Keratinocyte (primary cell): Measurements from ENCODE around the gene TRMO. TPM values are rescaled to one million over a fixed set of nuclear protein-coding genes. Genes with fewer than 3 reads are reported as not detected.

Experiments used
- DNase-seq: peaks from one replicate; pipeline ENCODE4 v3.0.0-alpha.2; 2011; ENCODE audit warnings: low read depth, missing footprints, low spot score
- FAIRE-seq: peaks from 2 replicates; lab custom pipeline; 2011; peaks lifted over from hg19 to GRCh38; lab: Jason Lieb, UNC
- H2AFZ ChIP-seq: 2 replicates; pipeline ENCODE4 v1.6.0; 2012; ENCODE audit warnings: low read length, control low read depth, inconsistent platforms; ENCODE audit not compliant: control insufficient read depth
- H3K27ac ChIP-seq: 2 replicates; pipeline ENCODE4 v1.5.1; 2011; ENCODE audit warnings: low read length; ENCODE audit not compliant: control insufficient read depth, insufficient read depth
- H3K27me3 ChIP-seq: 3 replicates; pipeline ENCODE4 v1.6.0; 2011; ENCODE audit warnings: low read length; ENCODE audit not compliant: control insufficient read depth, insufficient read depth; ENCODE audit errors: extremely low read depth
- H3K36me3 ChIP-seq, 2 experiments: 2 replicates in 1 of 2; 3 replicates in 1 of 2; pipeline ENCODE4 v1.5.1; 2011; ENCODE audit warnings: low read length in 2 of 2, mild to moderate bottlenecking in 1 of 2; ENCODE audit not compliant: control insufficient read depth in 2 of 2, insufficient read depth in 2 of 2; ENCODE audit errors: extremely low read depth in 1 of 2
- H3K4me1 ChIP-seq: 3 replicates; pipeline ENCODE4 v1.5.1; 2011; ENCODE audit warnings: low read length; ENCODE audit not compliant: control insufficient read depth, insufficient read depth; ENCODE audit errors: extremely low read depth
- H3K4me2 ChIP-seq: 3 replicates; pipeline ENCODE4 v1.6.0; 2011; ENCODE audit warnings: low read depth, low read length; ENCODE audit not compliant: control insufficient read depth, insufficient read depth; ENCODE audit errors: extremely low read depth
- H3K4me3 ChIP-seq, 3 experiments: fragments of 200-600 bp in 1 of 3; sonication (generic) in 1 of 3; 2 replicates in 2 of 3; 3 replicates in 1 of 3; pipeline ENCODE4 v1.5.1; 2011 to 2016; ENCODE audit warnings: low read length in 3 of 3, mild to moderate bottlenecking in 3 of 3, control low read depth in 2 of 3, inconsistent platforms in 1 of 3, low read depth in 1 of 3, mixed read lengths in 1 of 3, mixed run types in 1 of 3, moderate library complexity in 1 of 3; ENCODE audit not compliant: control insufficient read depth in 2 of 3, insufficient read depth in 2 of 3; ENCODE audit errors: extremely low read depth in 1 of 3
- H3K79me2 ChIP-seq: 2 replicates; pipeline ENCODE4 v1.6.0; 2012; ENCODE audit warnings: low read length; ENCODE audit not compliant: control insufficient read depth, insufficient read depth
- H3K9ac ChIP-seq: 3 replicates; pipeline ENCODE4 v1.6.0; 2011; ENCODE audit warnings: low read length; ENCODE audit not compliant: control insufficient read depth, insufficient read depth; ENCODE audit errors: extremely low read depth
- H3K9me1 ChIP-seq: 3 replicates; pipeline ENCODE4 v1.6.0; 2011; ENCODE audit warnings: low read length; ENCODE audit not compliant: control insufficient read depth, insufficient read depth; ENCODE audit errors: extremely low read depth
- H3K9me3 ChIP-seq: 2 replicates; pipeline ENCODE4 v1.5.1; 2012; ENCODE audit warnings: low read depth, low read length; ENCODE audit not compliant: control insufficient read depth
- H4K20me1 ChIP-seq: 3 replicates; pipeline ENCODE4 v1.6.0; 2011; ENCODE audit warnings: low read length; ENCODE audit not compliant: control insufficient read depth, insufficient read depth; ENCODE audit errors: extremely low read depth
- EZH2 ChIP-seq: IDR thresholded peaks from one replicate; pipeline ENCODE4 v1.6.1; 2012; ENCODE audit warnings: inconsistent platforms, mild to moderate bottlenecking, low read length, moderate library complexity
- dilution Hi-C: fragments of 300-500 bp; cut with MboI; formaldehyde crosslinking; loops from one replicate; pipeline ENCODE4 v1.7.0; 2020; ENCODE audit warnings: low sequenced_read_pairs; ENCODE audit not compliant: extremely low pct_ligation_motif_present
- polyA plus RNA-seq, 5 experiments: library from polyadenylated mRNA; depleted of rRNA in 3 of 5; stranded (reverse) in 3 of 5; stranded (forward) in 1 of 5; unstranded in 1 of 5; fragments of >200 nt; gene quantifications; 1 replicate in 1 of 5; 2 replicates in 3 of 5; 3 replicates in 1 of 5; pipeline versions ENCODE4 v1.2.1 to v1.2.3, GENCODE V29; 2011 to 2012; ENCODE audit warnings: missing spikeins in 2 of 5, low read depth in 1 of 5, low replicate concordance in 1 of 5
- TF ChIP-seq, protein P1 (sequence below), 3 experiments: IDR thresholded peaks in 1 of 3; conservative IDR thresholded peaks in 1 of 3; optimal IDR thresholded peaks in 1 of 3; 2 replicates in 2 of 3; 3 replicates in 1 of 3; pipeline versions ENCODE3 to v1.5.1; 2011; ENCODE audit warnings: low read length in 3 of 3, mild to moderate bottlenecking in 3 of 3, moderate library complexity in 2 of 3, control low read depth in 1 of 3, inconsistent platforms in 1 of 3; ENCODE audit not compliant: insufficient read depth in 2 of 3; ENCODE audit errors: extremely low read depth in 1 of 3

Gene TRMO
- polyA plus RNA-seq, 1 donor (not counting 4 experiments of a cell fraction or from before 2014, with no cell fraction given), result 19.4 TPM

DNA sequence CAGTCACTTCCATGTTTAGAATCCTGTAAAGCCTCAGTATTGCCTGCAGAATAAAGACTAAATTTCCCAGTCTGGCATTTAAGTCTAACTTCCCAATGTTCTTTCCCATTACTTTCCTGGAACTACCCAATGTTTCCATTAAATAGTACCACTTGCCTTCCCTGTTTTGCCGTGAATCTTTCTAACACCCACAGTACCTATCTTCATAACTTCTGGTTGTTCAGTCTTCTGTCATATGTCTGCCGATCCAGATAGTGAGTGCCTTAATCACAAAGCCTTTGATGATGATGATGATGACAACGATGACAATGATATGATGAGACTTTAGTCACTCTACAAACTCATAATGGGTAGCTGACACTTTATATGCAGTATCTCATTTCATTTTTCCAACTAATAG lies 22.3 kb upstream of the TRMO start:
- H3K9ac ChIP-seq, result no peak overlapping the region
- no peak overlapping the region for H3K4me2 ChIP-seq
- no peak for FAIRE-seq
- no peaks in the 10 kb centered on the region for H3K4me1 ChIP-seq
- no peak overlapping the region for H3K4me3 ChIP-seq
- no peak overlapping the region for H2AFZ ChIP-seq
- H3K79me2 ChIP-seq, result no peaks in the 10 kb centered on the region
- no peak for DNase-seq
- no peak overlapping the region for H3K27ac ChIP-seq
- H3K9me1 ChIP-seq, result no peaks in the 10 kb centered on the region
- H4K20me1 ChIP-seq, result no peaks in the 10 kb centered on the region
- peaks cover 8% of the 10 kb centered on the region for H3K27me3 ChIP-seq
- H3K9me3 ChIP-seq, result no peaks in the 10 kb centered on the region
- no peak for TF ChIP-seq EZH2
- TF ChIP-seq, protein P1, sequence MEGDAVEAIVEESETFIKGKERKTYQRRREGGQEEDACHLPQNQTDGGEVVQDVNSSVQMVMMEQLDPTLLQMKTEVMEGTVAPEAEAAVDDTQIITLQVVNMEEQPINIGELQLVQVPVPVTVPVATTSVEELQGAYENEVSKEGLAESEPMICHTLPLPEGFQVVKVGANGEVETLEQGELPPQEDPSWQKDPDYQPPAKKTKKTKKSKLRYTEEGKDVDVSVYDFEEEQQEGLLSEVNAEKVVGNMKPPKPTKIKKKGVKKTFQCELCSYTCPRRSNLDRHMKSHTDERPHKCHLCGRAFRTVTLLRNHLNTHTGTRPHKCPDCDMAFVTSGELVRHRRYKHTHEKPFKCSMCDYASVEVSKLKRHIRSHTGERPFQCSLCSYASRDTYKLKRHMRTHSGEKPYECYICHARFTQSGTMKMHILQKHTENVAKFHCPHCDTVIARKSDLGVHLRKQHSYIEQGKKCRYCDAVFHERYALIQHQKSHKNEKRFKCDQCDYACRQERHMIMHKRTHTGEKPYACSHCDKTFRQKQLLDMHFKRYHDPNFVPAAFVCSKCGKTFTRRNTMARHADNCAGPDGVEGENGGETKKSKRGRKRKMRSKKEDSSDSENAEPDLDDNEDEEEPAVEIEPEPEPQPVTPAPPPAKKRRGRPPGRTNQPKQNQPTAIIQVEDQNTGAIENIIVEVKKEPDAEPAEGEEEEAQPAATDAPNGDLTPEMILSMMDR (optimal IDR thresholded peaks at IDR 0.05 in 1 of 3, IDR thresholded peaks at IDR 0.05 in 1 of 3, conservative IDR thresholded peaks at IDR 0.05 in 1 of 3; ENCODE audit: extremely low read depth in 1 of 3, insufficient read depth in 2 of 3, low read length in 3 of 3), result no peak
- dilution Hi-C loops, result no loop called here
- H3K36me3 ChIP-seq, result no peaks in the 10 kb centered on the region

DNA sequence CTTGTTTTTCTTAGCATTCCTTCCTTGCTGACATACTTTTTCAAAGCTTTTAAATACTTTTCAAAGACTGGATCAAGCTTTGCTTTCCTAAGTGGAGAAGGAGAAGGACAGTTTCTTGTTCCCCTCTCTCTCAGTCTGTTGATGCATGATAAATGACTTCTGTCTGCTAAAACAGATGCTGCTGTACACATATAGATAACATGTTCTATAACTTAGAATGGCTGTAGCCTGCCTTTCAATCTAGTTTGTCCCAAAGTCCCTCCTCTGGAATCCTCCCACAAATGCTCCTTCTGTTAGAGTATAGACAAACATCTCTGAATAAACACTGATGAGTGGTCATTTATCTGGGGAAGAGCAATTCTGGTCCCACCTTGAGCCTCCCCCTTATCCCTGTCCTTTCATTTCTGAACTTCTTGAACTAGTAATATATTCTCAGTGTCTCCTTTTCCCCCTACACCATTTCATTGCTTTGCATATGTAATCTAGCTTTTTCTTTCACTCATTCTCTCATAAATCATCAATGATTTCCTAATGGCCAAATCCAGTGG lies 21.1 kb upstream of the TRMO start:
- TF ChIP-seq, protein P1 (optimal IDR thresholded peaks at IDR 0.05 in 1 of 3, IDR thresholded peaks at IDR 0.05 in 1 of 3, conservative IDR thresholded peaks at IDR 0.05 in 1 of 3; ENCODE audit: extremely low read depth in 1 of 3, insufficient read depth in 2 of 3, low read length in 3 of 3), result no peak
- no peak for DNase-seq
- no peak overlapping the region for H3K4me3 ChIP-seq
- no peaks in the 10 kb centered on the region for H3K9me1 ChIP-seq
- H3K4me2 ChIP-seq, result no peak overlapping the region
- H3K36me3 ChIP-seq, result no peaks in the 10 kb centered on the region
- peaks cover under 1% of the 10 kb centered on the region for H4K20me1 ChIP-seq
- no peaks in the 10 kb centered on the region for H3K4me1 ChIP-seq
- FAIRE-seq, result no peak
- no peaks in the 10 kb centered on the region for H3K9me3 ChIP-seq
- dilution Hi-C loops, result no loop called here
- no peaks in the 10 kb centered on the region for H3K79me2 ChIP-seq
- no peak overlapping the region for H3K27ac ChIP-seq
- peaks cover 11% of the 10 kb centered on the region for H3K27me3 ChIP-seq
- no peak overlapping the region for H2AFZ ChIP-seq
- no peak overlapping the region for H3K9ac ChIP-seq
